Endothelial cell of umbilical vein (primary cell): Measurements from ENCODE around the gene NRGN. TPM values are rescaled to one million over a fixed set of nuclear protein-coding genes. Genes with fewer than 3 reads are reported as not detected.
"Not testable (repeated sequence)": the region's sequence is repeated elsewhere in the genome, so short reads cannot be mapped to it uniquely, and the experiment has no call there.

Experiments
- BruUV-seq: library from RNA; stranded (reverse); fragments of 400-500 nt; replicated peaks from 2 replicates; lab custom pipeline; 2021; lab: Mats Ljungman, UMichigan
- CTCF ChIA-PET: fragments of 300-600, 350-600 bp; sonication (Branson Sonifier 250); formaldehyde crosslinking; loops from one replicate; lab custom pipeline; 2021; ENCODE audit warnings: antibody characterized with exemption, inconsistent platforms; lab: Charles Lee
- POLR2A ChIA-PET: fragments of 300-600, 350-600 bp; sonication (Branson Sonifier 250); formaldehyde crosslinking; loops from one replicate; lab custom pipeline; 2021; ENCODE audit warnings: antibody characterized with exemption, inconsistent platforms; lab: Charles Lee
- DNase-seq: peaks from one replicate; pipeline ENCODE4 v3.0.0-alpha.2; 2011; ENCODE audit warnings: low read depth, low spot score
- FAIRE-seq: peaks from 2 replicates; lab custom pipeline; 2011; peaks lifted over from hg19 to GRCh38; lab: Jason Lieb, UNC
- H2AFZ ChIP-seq: 2 replicates; pipeline ENCODE4 v1.6.0; 2012; ENCODE audit warnings: low read depth, low read length, control low read depth, inconsistent platforms
- H3K27ac ChIP-seq: 2 replicates; pipeline ENCODE4 v1.5.1; 2011; ENCODE audit warnings: low read depth, mild to moderate bottlenecking, control low read depth, low read length, moderate library complexity; ENCODE audit not compliant: insufficient read depth
- H3K27me3 ChIP-seq, 2 experiments: 2 replicates each; pipeline versions ENCODE4 v1.6.0 to v1.6.1; 2011; ENCODE audit warnings: low read length in 2 of 2, mixed read lengths in 1 of 2; ENCODE audit not compliant: control insufficient read depth in 2 of 2, insufficient read depth in 2 of 2
- H3K36me3 ChIP-seq, 2 experiments: 2 replicates in 1 of 2; 3 replicates in 1 of 2; pipeline ENCODE4 v1.5.1; 2011; ENCODE audit warnings: low read length in 2 of 2, mild to moderate bottlenecking in 1 of 2, moderate library complexity in 1 of 2; ENCODE audit not compliant: control insufficient read depth in 2 of 2, insufficient read depth in 2 of 2; ENCODE audit errors: extremely low read depth in 1 of 2
- H3K4me1 ChIP-seq: 3 replicates; pipeline ENCODE4 v1.5.1; 2011; ENCODE audit warnings: mild to moderate bottlenecking, low read length; ENCODE audit not compliant: control insufficient read depth, insufficient read depth; ENCODE audit errors: extremely low read depth
- H3K4me2 ChIP-seq: 2 replicates; pipeline ENCODE4 v1.6.1; 2011; ENCODE audit warnings: low read length, control low read depth, mixed read lengths; ENCODE audit not compliant: insufficient read depth
- H3K4me3 ChIP-seq, 3 experiments: fragments of 200-600 bp in 1 of 3; sonication (generic), shearing (Covaris generic) in 1 of 3; replicated peaks in 1 of 3; 2 replicates each; pipeline ENCODE4 v1.5.1; 2011 to 2016; ENCODE audit warnings: control low read depth in 3 of 3, low read length in 3 of 3, mild to moderate bottlenecking in 2 of 3, inconsistent platforms in 1 of 3, low read depth in 1 of 3, moderate library complexity in 1 of 3; ENCODE audit not compliant: insufficient read depth in 1 of 3
- H3K79me2 ChIP-seq: 2 replicates; pipeline ENCODE4 v1.6.0; 2012; ENCODE audit warnings: low read length, inconsistent platforms; ENCODE audit not compliant: control insufficient read depth, insufficient read depth
- H3K9ac ChIP-seq: replicated peaks from 2 replicates; pipeline ENCODE3; 2011; ENCODE audit warnings: low read length, control low read depth; ENCODE audit not compliant: insufficient read depth; ENCODE audit errors: extremely low read depth
- H3K9me1 ChIP-seq: replicated peaks from 3 replicates; pipeline ENCODE4 v1.6.0; 2011; ENCODE audit warnings: mild to moderate bottlenecking, low read length; ENCODE audit not compliant: control insufficient read depth, insufficient read depth; ENCODE audit errors: extremely low read depth
- H3K9me3 ChIP-seq: replicated peaks from 2 replicates; pipeline ENCODE4 v1.5.1; 2012; ENCODE audit warnings: low read length, inconsistent platforms; ENCODE audit not compliant: control insufficient read depth, insufficient read depth
- H4K20me1 ChIP-seq: replicated peaks from 2 replicates; pipeline ENCODE3; 2011; ENCODE audit warnings: mild to moderate bottlenecking, low read length; ENCODE audit not compliant: control insufficient read depth, insufficient read depth; ENCODE audit errors: extremely low read depth
- EZH2 ChIP-seq: IDR thresholded peaks from 2 replicates; pipeline ENCODE4 v1.6.1; 2012; ENCODE audit warnings: borderline replicate concordance, low read depth, mild to moderate bottlenecking, moderate library complexity, low read length, inconsistent platforms; ENCODE audit not compliant: severe bottlenecking
- FOS ChIP-seq: IDR thresholded peaks from 2 replicates; pipeline ENCODE4 v1.6.1; 2011; ENCODE audit warnings: mild to moderate bottlenecking, low read length, moderate library complexity, borderline replicate concordance; ENCODE audit not compliant: insufficient read depth
- GATA2 ChIP-seq: IDR thresholded peaks from 2 replicates; pipeline ENCODE4 v1.7.0; 2011; ENCODE audit warnings: low read depth, mild to moderate bottlenecking, moderate library complexity, mixed read lengths, low read length; ENCODE audit not compliant: insufficient read length, insufficient read depth
- JUN ChIP-seq: IDR thresholded peaks from 2 replicates; pipeline ENCODE4 v1.6.1; 2011; ENCODE audit warnings: borderline replicate concordance, low read depth; ENCODE audit not compliant: insufficient read length, insufficient read depth
- MAX ChIP-seq: IDR thresholded peaks from 2 replicates; pipeline ENCODE4 v1.6.1; 2011; ENCODE audit not compliant: insufficient read depth, insufficient read length
- MYC ChIP-seq: IDR thresholded peaks from one replicate; pipeline ENCODE4 v1.6.1; 2011; ENCODE audit warnings: mild to moderate bottlenecking, low read depth, low read length
- POLR2A ChIP-seq: IDR thresholded peaks from 2 replicates; pipeline ENCODE4 v1.6.1; 2012; ENCODE audit warnings: low read depth, mild to moderate bottlenecking, control low read depth, low read length
- POLR2AphosphoS5 ChIP-seq: IDR thresholded peaks from 2 replicates; pipeline ENCODE4 v1.6.1; 2012; ENCODE audit warnings: low read depth, mild to moderate bottlenecking, control low read depth, low read length, moderate library complexity; ENCODE audit not compliant: insufficient read depth
- dilution Hi-C: fragments of 300-500 bp; cut with MboI; formaldehyde crosslinking; loops from one replicate; pipeline ENCODE4 v1.15.0; 2019; ENCODE audit warnings: low sequenced_read_pairs; ENCODE audit not compliant: extremely low pct_ligation_motif_present
- intact Hi-C: fragments of 100-400 bp; cut with micrococcal nuclease; formaldehyde crosslinking; loops from one replicate; pipeline ENCODE4 v1.10.0; 2022
- polyA plus RNA-seq, 4 experiments: library from polyadenylated mRNA; depleted of rRNA in 3 of 4; stranded (reverse) in 3 of 4; unstranded in 1 of 4; fragments of >200 nt; gene quantifications; 2 replicates each; pipeline versions ENCODE4 v1.2.1 to v1.2.3, GENCODE V29; 2011 to 2012; ENCODE audit warnings: missing spikeins in 1 of 4
- total RNA-seq: library from RNA; stranded (reverse); gene quantifications from 2 replicates; pipeline ENCODE4 v1.2.3, GENCODE V29; 2021
- TF ChIP-seq, protein P1 (sequence below), 2 donors: IDR thresholded peaks; 1 replicate in 1 of 2; 2 replicates in 1 of 2; pipeline ENCODE4 v1.5.1; 2011; ENCODE audit warnings: low read length in 2 of 2, mild to moderate bottlenecking in 2 of 2, moderate library complexity in 2 of 2, control low read depth in 1 of 2, inconsistent platforms in 1 of 2, low read depth in 1 of 2; ENCODE audit not compliant: insufficient read depth in 1 of 2; ENCODE audit errors: extremely low read depth in 1 of 2

NRGN gene
- total and polyA plus RNA-seq, 2 donors (not counting 3 experiments of a cell fraction or from before 2014, with no cell fraction given): 29.1 to 33.5 TPM

- FAIRE-seq: peak; percentile 87
- ChIA-PET CTCF (interaction anchor here (0.7 to 6.6 kb wide), 14 partner anchors 9 to 126 kb away, joined by 3 to 54 read pairs (median 10); partner anchors contain the start of gene MSANTD2), POLR2A (interaction anchor here (0.7 to 0.9 kb wide), 3 partner anchors 16 to 147 kb away, joined by 3 to 5 read pairs (median 3); partner anchors contain the start of gene TBRG1)
- Histone ChIP-seq H4K20me1 (no peaks in the 10 kb centered on the region), H3K27ac (peak overlapping the region; percentile 86), H3K9ac (peak overlapping the region; percentile 58), H3K4me3 (no peak overlapping the region), H3K4me2 (peak overlapping the region; percentile 74), H2AFZ (no peak overlapping the region), H3K79me2 (peaks cover 5% of the 10 kb centered on the region), H3K9me3 (no peaks in the 10 kb centered on the region), H3K27me3 (no peaks in the 10 kb centered on the region), H3K9me1 (no peaks in the 10 kb centered on the region), H3K4me1 (peaks cover 34% of the 10 kb centered on the region), H3K36me3 (peaks cover 0 to 2% of the 10 kb centered on the region in 2 experiments)
- peak; percentile 66 for TF ChIP-seq GATA2
- TF ChIP-seq EZH2: no peak
- TF ChIP-seq JUN: peak; percentile 77
- peak; percentile 87 for TF ChIP-seq FOS
- no peak for TF ChIP-seq MYC
- TF ChIP-seq MAX: no peak
- TF ChIP-seq POLR2AphosphoS5: peak; percentile 72
- TF ChIP-seq, protein P1, sequence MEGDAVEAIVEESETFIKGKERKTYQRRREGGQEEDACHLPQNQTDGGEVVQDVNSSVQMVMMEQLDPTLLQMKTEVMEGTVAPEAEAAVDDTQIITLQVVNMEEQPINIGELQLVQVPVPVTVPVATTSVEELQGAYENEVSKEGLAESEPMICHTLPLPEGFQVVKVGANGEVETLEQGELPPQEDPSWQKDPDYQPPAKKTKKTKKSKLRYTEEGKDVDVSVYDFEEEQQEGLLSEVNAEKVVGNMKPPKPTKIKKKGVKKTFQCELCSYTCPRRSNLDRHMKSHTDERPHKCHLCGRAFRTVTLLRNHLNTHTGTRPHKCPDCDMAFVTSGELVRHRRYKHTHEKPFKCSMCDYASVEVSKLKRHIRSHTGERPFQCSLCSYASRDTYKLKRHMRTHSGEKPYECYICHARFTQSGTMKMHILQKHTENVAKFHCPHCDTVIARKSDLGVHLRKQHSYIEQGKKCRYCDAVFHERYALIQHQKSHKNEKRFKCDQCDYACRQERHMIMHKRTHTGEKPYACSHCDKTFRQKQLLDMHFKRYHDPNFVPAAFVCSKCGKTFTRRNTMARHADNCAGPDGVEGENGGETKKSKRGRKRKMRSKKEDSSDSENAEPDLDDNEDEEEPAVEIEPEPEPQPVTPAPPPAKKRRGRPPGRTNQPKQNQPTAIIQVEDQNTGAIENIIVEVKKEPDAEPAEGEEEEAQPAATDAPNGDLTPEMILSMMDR (IDR thresholded peaks at IDR 0.05; ENCODE audit: extremely low read depth in 1 of 2, insufficient read depth in 1 of 2, low read depth in 1 of 2, low read length in 2 of 2): no peak
- TF ChIP-seq POLR2A: peak; percentile 41
- BruUV-seq: TSS peak; percentile 55
- dilution Hi-C loops: no loop called here
- intact Hi-C loops: loop anchor here (1.0 kb wide), 2 partner anchors 8 to 11 kb away; no protein-coding TSS in a partner anchor
- peak; percentile 72 for DNase-seq
These were observed 30.3 kb downstream of the NRGN start for GRCh38 chr11:124769806-124770774.

DNA sequence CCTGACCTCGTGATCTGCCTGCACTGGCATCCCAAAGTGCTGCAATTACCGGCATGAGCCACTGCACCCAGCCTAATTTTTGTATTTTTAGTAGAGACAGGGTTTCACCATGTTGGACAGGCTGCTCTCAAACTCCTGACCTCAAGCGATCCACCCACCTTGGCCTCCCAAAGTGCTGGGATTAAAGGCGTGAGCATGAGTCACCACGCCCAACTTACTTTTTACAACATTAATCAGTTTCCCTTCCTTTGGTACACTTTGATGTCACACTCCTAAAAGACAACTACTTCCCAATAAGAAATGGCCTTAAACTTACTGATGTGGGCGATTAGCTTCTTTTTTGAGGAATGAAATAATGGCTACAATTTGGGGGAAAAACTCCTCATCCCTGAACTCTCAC is 31.2 kb downstream of the NRGN start:
- intact Hi-C loops: loop anchor here (1.0 kb wide), 2 partner anchors 7 to 12 kb away; no protein-coding TSS in a partner anchor
- Histone ChIP-seq H3K79me2 (peaks cover 13% of the 10 kb centered on the region), H3K27ac (peak overlapping the region; percentile 86), H3K4me1 (peaks cover 34% of the 10 kb centered on the region)
- H3K9ac ChIP-seq, H3K36me3 ChIP-seq, dilution Hi-C loops, DNase-seq, H3K9me3 ChIP-seq, BruUV-seq, H3K4me3 ChIP-seq, H3K27me3 ChIP-seq, H4K20me1 ChIP-seq, H2AFZ ChIP-seq, FAIRE-seq, H3K9me1 ChIP-seq, POLR2A ChIA-PET, H3K4me2 ChIP-seq: not testable (repeated sequence)
- CTCF ChIA-PET: interaction anchor here (2.1 to 6.6 kb wide), 7 partner anchors 8 to 127 kb away, joined by 9 to 54 read pairs (median 25); no protein-coding TSS in a partner anchor
